Activated naive CD8-positive, alpha-beta T cell treated with anti-CD3 and anti-CD28 coated beads for 36 hours (primary cell): Measurements from ENCODE around the gene LRBA. TPM values are rescaled to one million over a fixed set of nuclear protein-coding genes. Genes with fewer than 3 reads are reported as not detected.
"Not testable (repeated sequence)": the region's sequence is repeated elsewhere in the genome, so short reads cannot be mapped to it uniquely, and the experiment has no call there.

Experiments
- DNase-seq: peaks from one replicate; pipeline ENCODE4 v3.0.0; 2021
- H3K27ac Mint-ChIP-seq: one replicate; pipeline ENCODE4 v1.8.0; 2022; ENCODE audit warnings: mild to moderate bottlenecking, moderate library complexity, mixed read lengths
- H3K27me3 Mint-ChIP-seq: one replicate; pipeline ENCODE4 v1.8.0; 2022; ENCODE audit warnings: mild to moderate bottlenecking, mixed read lengths
- H3K36me3 Mint-ChIP-seq: one replicate; pipeline ENCODE4 v1.8.0; 2021; ENCODE audit warnings: mild to moderate bottlenecking, mixed read lengths
- H3K4me1 Mint-ChIP-seq: one replicate; pipeline ENCODE4 v1.8.0; 2021; ENCODE audit warnings: mixed read lengths
- H3K4me3 Mint-ChIP-seq: one replicate; pipeline ENCODE4 v1.8.0; 2022; ENCODE audit warnings: mild to moderate bottlenecking, moderate library complexity, mixed read lengths
- H3K9me3 Mint-ChIP-seq: one replicate; pipeline ENCODE4 v1.8.0; 2022; ENCODE audit warnings: mixed read lengths
- total RNA-seq, 2 experiments: library from RNA; stranded (reverse); gene quantifications; one replicate each; pipeline ENCODE4 v1.2.3, GENCODE V29; 2021

LRBA gene
- total RNA-seq, 2 experiments from 2014 or later = 52.5 to 61.2 TPM

DNA sequence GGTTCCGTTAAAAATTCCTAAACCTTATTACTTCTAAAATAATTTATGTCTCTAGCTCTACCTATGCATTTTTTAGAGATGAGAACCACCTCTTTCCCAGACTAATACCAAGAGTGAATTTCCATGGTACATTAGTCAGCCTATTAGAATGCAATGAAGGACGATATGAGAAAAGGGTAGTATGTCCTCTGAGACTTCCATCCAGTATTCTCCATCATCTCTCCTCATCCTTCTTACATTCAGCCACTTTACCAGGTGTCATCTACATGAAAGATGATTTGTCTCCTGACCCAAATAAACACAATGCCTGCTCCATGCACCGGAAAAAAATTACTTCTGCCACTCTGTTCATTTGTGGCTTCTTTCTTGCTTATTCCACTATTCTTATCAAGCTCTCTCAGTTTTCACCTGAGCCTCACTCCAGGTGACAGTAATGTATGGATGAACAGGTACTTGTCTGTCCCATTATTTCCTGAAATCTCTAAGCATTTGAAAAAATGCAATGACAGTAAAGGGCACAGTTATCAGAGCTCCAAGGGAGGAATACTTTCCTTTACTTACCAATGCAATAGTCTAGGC is 335.2 kb downstream of the LRBA start:
- no peak for DNase-seq
- Mint-ChIP-seq H3K27ac (no peak overlapping the region), H3K36me3 (peaks cover 19% of the 10 kb centered on the region), H3K4me1 (no peaks in the 10 kb centered on the region), H3K4me3 (no peak overlapping the region), H3K9me3 (no peaks in the 10 kb centered on the region), H3K27me3 (no peaks in the 10 kb centered on the region)

DNA sequence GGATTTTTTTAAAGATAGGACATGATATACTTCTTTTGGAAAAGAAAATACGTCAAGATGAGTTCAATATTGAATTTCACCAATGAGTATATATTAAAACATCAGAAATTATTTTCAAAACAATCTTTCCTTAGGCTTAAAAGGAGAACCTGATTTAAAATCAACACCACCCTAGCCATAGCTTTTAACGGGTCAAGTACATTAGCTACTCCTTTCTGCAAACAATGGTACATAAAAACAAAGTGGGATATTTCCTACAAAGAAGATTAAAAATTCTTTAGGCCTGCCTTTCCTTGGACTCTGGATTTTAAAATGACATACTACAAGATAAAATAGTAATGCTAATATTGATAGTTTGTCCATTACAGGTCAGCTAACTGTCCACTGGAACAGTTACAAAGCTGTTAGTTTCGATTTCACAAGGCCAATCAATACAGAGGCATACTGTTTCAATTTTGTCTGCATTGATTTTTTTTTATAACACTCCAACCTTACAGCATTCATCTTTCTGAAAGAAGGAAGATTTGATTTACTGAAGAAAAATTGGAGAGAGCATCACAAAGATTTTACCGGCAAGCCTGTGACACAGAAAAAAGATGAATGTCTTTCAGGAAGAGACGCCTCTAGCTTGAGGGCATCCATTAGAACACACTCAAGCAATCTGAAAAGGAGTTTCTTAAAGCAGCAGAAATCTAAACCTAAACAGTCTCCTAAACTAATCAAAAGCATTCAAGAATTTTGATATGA is 335.9 kb downstream of the LRBA start:
- Mint-ChIP-seq H3K27ac (no peak overlapping the region), H3K27me3 (no peaks in the 10 kb centered on the region), H3K36me3 (peaks cover 19% of the 10 kb centered on the region), H3K4me3 (no peak overlapping the region), H3K9me3 (no peaks in the 10 kb centered on the region), H3K4me1 (no peaks in the 10 kb centered on the region)
- DNase-seq = no peak

DNA sequence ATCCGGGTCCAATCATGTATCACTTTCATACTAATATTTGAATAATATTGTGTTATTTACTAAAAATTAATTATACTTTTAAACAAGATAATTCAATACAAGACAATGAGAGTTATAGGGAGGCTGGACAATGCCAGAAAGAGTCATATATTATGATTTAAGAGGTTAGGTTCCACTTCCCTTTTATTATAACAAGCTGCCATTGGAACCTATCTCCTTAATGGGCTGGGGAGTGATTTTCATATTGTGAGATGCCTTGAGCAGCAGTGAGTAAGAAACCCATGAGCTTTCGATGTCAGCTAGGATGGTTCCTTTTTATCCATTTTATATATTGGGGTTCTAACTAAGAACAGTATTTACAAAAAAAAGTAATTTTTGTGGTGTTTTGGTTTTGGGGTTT is 341.3 kb downstream of the LRBA start:
- Mint-ChIP-seq H3K4me1 (no peaks in the 10 kb centered on the region), H3K27me3 (no peaks in the 10 kb centered on the region), H3K9me3 (no peaks in the 10 kb centered on the region), H3K4me3 (no peak overlapping the region), H3K36me3 (peaks cover 14% of the 10 kb centered on the region), H3K27ac (no peak overlapping the region)
- no peak for DNase-seq

DNA sequence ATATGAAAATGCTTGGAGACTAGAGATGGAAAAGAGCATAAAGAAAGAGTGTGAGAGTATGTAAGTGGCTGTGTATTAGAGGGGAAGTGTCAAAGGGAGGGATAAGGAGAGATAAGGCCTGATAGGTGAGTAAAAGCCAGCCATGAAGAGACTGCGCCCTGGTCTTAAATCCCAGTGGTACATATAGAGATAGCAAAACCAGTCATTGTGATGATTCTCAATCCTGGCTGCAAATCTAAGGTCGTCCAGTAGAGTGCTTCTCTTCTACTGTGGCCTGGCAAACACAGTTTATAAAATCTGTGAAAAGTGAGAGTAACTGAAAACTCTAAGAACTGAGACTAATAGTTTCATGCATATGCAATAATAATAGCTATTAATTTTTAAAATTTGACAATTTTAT is 346.3 kb downstream of the LRBA start:
- Mint-ChIP-seq H3K9me3 (no peaks in the 10 kb centered on the region), H3K4me1 (no peaks in the 10 kb centered on the region), H3K27me3 (no peaks in the 10 kb centered on the region), H3K36me3 (peaks cover 18% of the 10 kb centered on the region), H3K27ac (no peak overlapping the region), H3K4me3 (no peak overlapping the region)
- no peak for DNase-seq

DNA sequence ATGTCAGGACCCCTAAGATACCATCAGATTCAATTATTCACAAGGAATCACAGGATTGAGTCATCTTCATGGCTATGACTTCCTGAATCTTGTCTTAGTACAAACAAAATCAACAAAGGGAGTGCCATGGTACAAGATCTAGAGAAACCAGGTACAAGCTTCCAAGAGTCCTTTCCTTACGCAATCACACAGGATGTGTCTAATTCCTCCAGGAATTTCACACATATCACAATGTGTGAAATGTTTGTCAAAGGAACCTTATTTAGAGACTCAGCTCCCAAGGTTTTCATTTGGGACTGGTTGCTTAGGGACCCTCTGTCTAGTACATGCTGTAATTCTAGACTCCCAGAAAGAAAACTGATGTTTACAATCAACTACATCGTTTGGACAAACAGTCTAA is 350.1 kb downstream of the LRBA start:
- Mint-ChIP-seq H3K36me3 (peaks cover 14% of the 10 kb centered on the region), H3K9me3 (no peaks in the 10 kb centered on the region), H3K4me1 (no peaks in the 10 kb centered on the region), H3K4me3 (no peak overlapping the region), H3K27me3 (no peaks in the 10 kb centered on the region), H3K27ac (no peak overlapping the region)
- no peak for DNase-seq

DNA sequence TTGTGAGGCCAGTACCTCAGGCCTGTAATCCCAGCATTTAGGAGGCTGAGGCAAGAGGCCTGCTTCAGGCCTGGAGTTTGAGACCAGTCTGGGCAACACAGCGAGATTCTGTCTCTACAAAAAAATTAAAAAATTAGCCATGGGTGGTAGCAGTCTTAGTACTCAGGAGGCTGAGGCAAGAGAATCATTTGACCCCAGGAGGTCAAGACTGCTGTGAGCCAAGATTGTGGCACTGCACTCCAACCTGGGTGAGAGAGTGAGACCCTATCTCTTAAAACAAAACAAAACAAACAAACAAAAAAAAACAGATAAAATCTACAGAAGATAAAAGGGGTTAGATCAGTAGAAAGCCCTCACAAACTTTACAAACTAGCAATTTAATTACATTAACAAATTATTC is 352.4 kb downstream of the LRBA start:
- Mint-ChIP-seq H3K9me3 (no peaks in the 10 kb centered on the region), H3K27me3 (no peaks in the 10 kb centered on the region), H3K4me1 (no peaks in the 10 kb centered on the region), H3K27ac (no peak overlapping the region), H3K36me3 (peaks cover 10% of the 10 kb centered on the region), H3K4me3 (no peak overlapping the region)
- no peak for DNase-seq

DNA sequence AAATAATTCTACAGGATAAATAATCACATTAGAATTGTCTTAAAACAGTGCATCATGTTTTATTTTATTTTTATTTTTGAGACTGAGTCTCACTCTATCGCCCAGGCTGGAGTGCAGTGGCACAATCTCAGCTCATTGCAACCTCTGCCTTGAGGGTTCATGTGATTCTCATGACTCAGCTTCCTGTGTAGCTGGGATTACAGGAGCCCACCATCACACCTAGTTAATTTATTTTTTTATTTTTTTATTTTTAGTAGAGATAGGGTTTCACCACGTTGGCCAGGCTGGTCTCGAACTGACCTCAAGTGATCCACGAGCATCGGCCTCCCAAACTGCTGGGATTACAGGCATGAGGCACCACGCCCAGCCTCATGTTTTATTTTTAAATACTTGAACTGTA is 353.5 kb downstream of the LRBA start:
- not testable (repeated sequence) for H3K9me3 Mint-ChIP-seq, H3K4me1 Mint-ChIP-seq, DNase-seq, H3K4me3 Mint-ChIP-seq, H3K27me3 Mint-ChIP-seq, H3K27ac Mint-ChIP-seq, H3K36me3 Mint-ChIP-seq

DNA sequence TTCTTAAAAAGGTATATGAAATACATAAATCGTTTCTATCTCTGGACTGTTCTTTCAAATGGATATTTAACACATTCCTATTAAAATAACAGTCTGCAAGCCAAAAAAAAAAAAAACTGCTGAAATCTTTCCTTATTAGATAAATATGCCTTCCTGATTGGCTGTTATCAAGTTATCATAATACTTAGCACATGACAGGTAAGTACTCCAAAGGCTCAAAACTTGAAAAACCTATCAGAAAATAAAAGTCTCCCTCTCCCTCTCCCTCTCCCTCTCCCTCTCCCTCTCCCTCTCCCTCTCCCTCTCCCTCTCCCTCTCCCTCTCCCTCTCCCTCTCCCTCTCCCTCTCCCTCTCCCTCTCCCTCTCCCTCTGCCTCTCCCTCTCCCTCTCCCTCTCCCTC is 356.8 kb downstream of the LRBA start:
- not testable (repeated sequence) for H3K36me3 Mint-ChIP-seq, H3K4me1 Mint-ChIP-seq, H3K9me3 Mint-ChIP-seq, H3K27me3 Mint-ChIP-seq, H3K27ac Mint-ChIP-seq, H3K4me3 Mint-ChIP-seq, DNase-seq

DNA sequence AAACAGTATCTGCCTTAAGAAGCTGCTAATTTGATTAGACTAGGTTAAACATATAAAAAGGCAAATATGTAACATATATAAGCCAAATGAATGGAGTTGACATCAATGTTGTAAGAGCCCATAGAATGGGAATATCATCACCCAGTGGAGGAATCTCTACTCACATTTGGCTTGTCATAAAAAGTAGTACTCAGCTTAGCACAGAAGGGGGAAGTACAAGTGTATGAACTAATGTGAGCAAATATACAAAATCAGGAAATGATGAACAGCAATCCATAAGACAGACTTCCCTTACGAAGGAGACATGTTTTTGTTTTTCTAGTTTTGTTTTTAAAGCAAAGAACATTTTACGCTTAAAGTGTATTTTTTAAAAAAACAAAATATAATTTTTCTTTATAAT is 358.2 kb downstream of the LRBA start:
- Mint-ChIP-seq H3K9me3 (no peaks in the 10 kb centered on the region), H3K27ac (no peak overlapping the region), H3K36me3 (peaks cover 8% of the 10 kb centered on the region), H3K27me3 (no peaks in the 10 kb centered on the region), H3K4me1 (no peaks in the 10 kb centered on the region), H3K4me3 (no peak overlapping the region)
- no peak for DNase-seq

DNA sequence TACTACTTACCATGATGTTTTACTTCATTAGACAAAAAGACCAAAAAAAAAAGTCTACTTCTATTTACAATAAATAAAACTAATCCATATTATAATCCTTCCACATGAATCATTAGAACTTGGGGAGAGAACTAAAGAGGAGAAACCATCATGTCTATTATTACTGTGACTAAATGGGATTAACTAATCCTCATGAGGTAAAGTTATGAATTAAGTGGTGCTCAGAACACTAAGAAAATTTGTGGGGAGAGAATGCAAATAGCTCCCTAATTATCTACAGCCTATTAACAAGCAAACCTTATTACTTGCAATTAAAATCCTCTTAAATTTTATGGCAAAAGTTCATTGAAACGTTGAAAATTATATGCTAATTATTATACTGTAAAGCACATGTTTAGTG is 364.3 kb downstream of the LRBA start:
- H3K4me1 Mint-ChIP-seq = no peaks in the 10 kb centered on the region

DNA sequence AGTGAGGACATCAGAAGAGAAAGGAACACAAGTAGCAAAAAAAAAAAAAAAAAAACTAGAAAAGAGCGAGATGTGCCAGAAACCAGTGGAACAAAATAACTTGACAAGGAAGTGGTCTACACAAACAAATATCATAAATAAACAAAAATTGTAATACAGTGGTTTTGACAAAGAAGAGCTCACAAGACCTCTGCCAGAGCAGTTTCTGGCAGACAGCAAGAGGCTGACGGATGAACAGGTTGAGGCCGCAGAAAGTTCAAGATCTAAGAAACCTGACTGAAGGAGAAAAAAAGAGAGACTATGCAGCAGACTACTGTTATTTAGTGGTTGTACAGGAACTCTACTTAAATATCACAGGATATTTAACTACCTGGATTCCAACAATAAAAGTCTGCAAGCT is 367.0 kb downstream of the LRBA start:
- Mint-ChIP-seq H3K9me3 (no peaks in the 10 kb centered on the region), H3K27me3 (no peaks in the 10 kb centered on the region), H3K36me3 (peaks cover 5% of the 10 kb centered on the region), H3K4me1 (no peaks in the 10 kb centered on the region), H3K4me3 (no peak overlapping the region), H3K27ac (no peak overlapping the region)
- no peak for DNase-seq

More for the DNA sequence above, 364.3 kb downstream of the LRBA start:
- H3K27me3 Mint-ChIP-seq = no peaks in the 10 kb centered on the region
- no peak overlapping the region for H3K27ac Mint-ChIP-seq
- H3K4me3 Mint-ChIP-seq = no peak overlapping the region
- peaks cover 5% of the 10 kb centered on the region for H3K36me3 Mint-ChIP-seq
- no peak for DNase-seq
- H3K9me3 Mint-ChIP-seq = no peaks in the 10 kb centered on the region

DNA sequence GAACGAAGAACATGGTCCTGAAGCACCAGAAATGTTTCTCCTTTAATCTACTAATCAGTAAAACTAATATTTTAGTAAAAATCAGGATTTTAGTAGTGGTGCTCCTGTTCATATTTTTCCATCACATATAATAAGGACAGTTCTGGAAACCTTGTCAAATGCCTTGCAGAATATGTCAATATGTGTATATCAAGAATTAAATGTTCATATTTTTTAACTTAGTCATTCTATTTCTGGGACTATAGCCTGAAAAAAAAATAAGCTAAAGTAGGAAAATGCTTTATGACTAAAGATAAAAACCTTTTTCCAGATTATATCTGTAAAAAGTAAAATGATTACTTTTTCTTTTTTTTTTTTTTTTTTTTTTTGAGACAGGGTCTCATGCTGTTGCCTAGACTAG is 368.1 kb downstream of the LRBA start:
- H3K4me1 Mint-ChIP-seq = no peaks in the 10 kb centered on the region
- no peak overlapping the region for H3K4me3 Mint-ChIP-seq
- H3K27ac Mint-ChIP-seq = no peak overlapping the region
- H3K9me3 Mint-ChIP-seq = no peaks in the 10 kb centered on the region
- peaks cover 5% of the 10 kb centered on the region for H3K36me3 Mint-ChIP-seq
- no peaks in the 10 kb centered on the region for H3K27me3 Mint-ChIP-seq
- no peak for DNase-seq

DNA sequence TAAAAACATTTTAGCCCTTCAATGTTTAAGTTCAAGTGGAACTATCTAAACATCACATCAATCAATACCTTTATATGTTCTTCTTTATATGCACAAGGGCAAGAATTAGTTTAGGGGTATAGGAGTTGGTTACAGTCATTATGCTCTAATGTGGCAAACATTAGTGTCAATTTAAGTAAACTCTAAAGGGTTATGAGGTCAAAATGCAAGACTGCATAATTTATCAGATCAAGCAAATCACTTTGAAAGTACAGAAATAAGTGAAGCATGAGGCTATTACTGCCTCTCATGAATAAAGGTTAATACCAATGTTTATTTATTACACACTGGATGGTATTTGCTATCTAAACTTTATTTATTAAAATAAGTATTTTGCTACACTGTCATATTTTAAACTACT is 373.5 kb downstream of the LRBA start:
- no peak for DNase-seq
- no peaks in the 10 kb centered on the region for H3K27me3 Mint-ChIP-seq
- peaks cover 17% of the 10 kb centered on the region for H3K36me3 Mint-ChIP-seq
- no peaks in the 10 kb centered on the region for H3K4me1 Mint-ChIP-seq
- H3K9me3 Mint-ChIP-seq = peaks cover 4% of the 10 kb centered on the region
- H3K27ac Mint-ChIP-seq = no peak overlapping the region
- no peak overlapping the region for H3K4me3 Mint-ChIP-seq

DNA sequence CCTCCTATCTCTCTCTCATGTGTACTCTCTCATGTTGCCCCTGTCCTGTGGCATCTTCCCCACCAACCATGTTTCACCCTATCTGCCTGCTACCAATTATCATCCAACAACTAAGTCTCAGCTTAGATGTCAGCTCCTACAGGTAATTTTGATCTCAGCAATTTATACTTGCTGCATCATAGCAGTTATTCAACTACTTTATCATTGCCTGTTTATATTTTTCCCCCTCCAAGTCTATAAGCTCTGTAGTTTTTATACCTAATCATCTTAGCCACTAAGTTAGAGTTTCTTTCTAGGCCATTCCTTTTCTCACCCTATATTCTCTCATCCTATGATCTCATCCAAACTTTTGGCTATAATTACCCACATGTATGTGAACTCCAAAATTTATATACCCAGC is 382.4 kb downstream of the LRBA start:
- Mint-ChIP-seq H3K4me1 (no peaks in the 10 kb centered on the region), H3K4me3 (no peak overlapping the region), H3K27me3 (no peaks in the 10 kb centered on the region), H3K36me3 (peaks cover 42% of the 10 kb centered on the region), H3K27ac (no peak overlapping the region), H3K9me3 (peaks cover 18% of the 10 kb centered on the region)
- no peak for DNase-seq

DNA sequence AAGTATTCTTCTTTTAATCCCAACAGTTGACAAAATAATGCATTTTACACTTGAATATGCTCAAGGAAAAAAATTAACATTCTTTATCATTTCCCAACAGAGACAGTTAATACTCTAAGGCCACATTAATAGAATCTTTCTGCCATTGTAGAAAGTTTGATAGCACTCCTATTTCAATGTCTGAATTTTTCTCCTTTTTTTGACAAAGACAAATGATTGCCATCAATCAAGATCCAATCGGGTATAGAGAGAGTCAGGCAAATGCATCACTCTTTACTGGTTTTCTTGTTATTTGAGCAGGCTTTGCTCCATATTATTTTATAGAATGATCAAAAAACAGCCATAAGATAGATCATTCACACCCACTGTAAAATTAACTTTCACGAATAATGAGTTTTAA is 387.0 kb downstream of the LRBA start:
- no peak overlapping the region for H3K27ac Mint-ChIP-seq
- H3K27me3 Mint-ChIP-seq = no peaks in the 10 kb centered on the region
- no peaks in the 10 kb centered on the region for H3K4me1 Mint-ChIP-seq
- H3K9me3 Mint-ChIP-seq = peaks cover 7% of the 10 kb centered on the region
- DNase-seq = no peak
- no peak overlapping the region for H3K4me3 Mint-ChIP-seq
- peaks cover 13% of the 10 kb centered on the region for H3K36me3 Mint-ChIP-seq

DNA sequence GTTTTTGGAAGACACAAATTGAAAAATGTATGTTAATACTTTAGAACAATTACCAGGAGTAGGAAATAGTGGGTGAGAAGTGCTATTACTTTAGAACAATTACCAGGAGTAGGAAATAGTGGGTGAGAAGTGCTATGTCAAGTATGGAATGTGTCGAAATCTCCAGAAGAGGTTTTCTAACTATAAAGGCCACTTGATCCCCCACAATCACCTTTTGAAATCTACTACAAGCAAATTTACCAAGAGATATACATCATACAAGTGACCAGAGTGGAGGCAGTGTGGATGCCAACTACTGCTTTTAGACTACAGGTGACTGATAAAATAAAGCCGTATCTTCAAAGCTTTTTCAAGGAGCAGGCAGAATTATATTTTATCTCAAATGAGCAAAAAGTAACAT is 390.1 kb downstream of the LRBA start:
- H3K27me3 Mint-ChIP-seq = no peaks in the 10 kb centered on the region
- no peaks in the 10 kb centered on the region for H3K9me3 Mint-ChIP-seq
- H3K27ac Mint-ChIP-seq = no peak overlapping the region
- no peak overlapping the region for H3K4me3 Mint-ChIP-seq
- peaks cover 2% of the 10 kb centered on the region for H3K4me1 Mint-ChIP-seq
- no peak for DNase-seq
- H3K36me3 Mint-ChIP-seq = peaks cover 11% of the 10 kb centered on the region
